ENCODE results near the gene KIDINS220.

The KIDINS220 gene

GRCh38 chr2:8833853-8834252 lies 3.6 kb downstream of the KIDINS220 start:
- Histone ChIP-seq H4K20me1 (ENCODE audit: insufficient read depth) (no peaks in the 10 kb centered on the region), H3K27ac (no peak overlapping the region), H3K9ac (no peak overlapping the region), H2AFZ (ENCODE audit: low read depth) (no peak overlapping the region), H3K27me3 (ENCODE audit: insufficient read depth, low read depth) (no peaks in the 10 kb centered on the region), H3K4me3 (IDR thresholded peaks at IDR 0.05; ENCODE audit: insufficient read depth, low read depth, low read length) (no peak overlapping the region), H3K36me3 (ENCODE audit: insufficient read depth) (no peaks in the 10 kb centered on the region), H3K4me2 (no peak overlapping the region), H3K4me1 (ENCODE audit: low read depth, poor library complexity, severe bottlenecking) (peaks cover 20% of the 10 kb centered on the region), H3K79me2 (ENCODE audit: insufficient read depth, low read depth) (peaks cover 37% of the 10 kb centered on the region; the same call in 1 of the 2 replicates)
- no peak for TF ChIP-seq CTCF (conservative IDR thresholded peaks at IDR 0.05; ENCODE audit: low read depth, low read length)

GRCh38 chr2:8831516-8831915 lies 5.9 kb downstream of the KIDINS220 start:
- H3K4me3 ChIP-seq (IDR thresholded peaks at IDR 0.05; ENCODE audit: insufficient read depth, low read depth, low read length) = no peak overlapping the region
- no peak overlapping the region for H2AFZ ChIP-seq (ENCODE audit: low read depth)
- no peak overlapping the region for H3K27ac ChIP-seq
- H3K9ac ChIP-seq = no peak overlapping the region
- H3K4me2 ChIP-seq = no peak overlapping the region
- H3K4me1 ChIP-seq (ENCODE audit: low read depth, poor library complexity, severe bottlenecking) = peaks cover 15% of the 10 kb centered on the region
- H3K79me2 ChIP-seq (ENCODE audit: insufficient read depth, low read depth) = peaks cover 36% of the 10 kb centered on the region; the same call in 1 of the 2 replicates
- TF ChIP-seq CTCF (conservative IDR thresholded peaks at IDR 0.05; ENCODE audit: low read depth, low read length) = no peak
- H4K20me1 ChIP-seq (ENCODE audit: insufficient read depth) = no peaks in the 10 kb centered on the region
- no peaks in the 10 kb centered on the region for H3K36me3 ChIP-seq (ENCODE audit: insufficient read depth)
- H3K27me3 ChIP-seq (ENCODE audit: insufficient read depth, low read depth) = no peaks in the 10 kb centered on the region

DNA sequence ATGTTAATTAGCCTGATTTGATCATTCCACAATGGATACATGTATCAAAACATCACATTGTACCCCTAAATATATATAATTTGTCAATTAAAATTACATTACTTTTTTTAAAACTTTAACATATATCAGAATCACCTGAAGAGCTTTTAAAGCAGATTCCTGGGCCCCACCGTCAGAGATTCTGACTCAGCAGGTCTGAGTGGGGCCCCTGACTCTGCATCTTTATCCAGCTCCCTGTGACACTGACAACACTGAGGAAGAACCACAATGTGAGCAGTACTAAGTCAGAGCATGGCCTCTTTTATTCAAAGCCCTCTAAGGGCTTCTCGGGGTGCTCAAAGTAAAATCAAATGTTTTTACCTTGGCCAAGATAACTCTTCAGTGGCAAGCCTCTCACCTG lies 9.7 kb downstream of the KIDINS220 start:
- Histone ChIP-seq H2AFZ (ENCODE audit: low read depth) (no peak overlapping the region), H3K27me3 (ENCODE audit: insufficient read depth, low read depth) (no peaks in the 10 kb centered on the region), H3K27ac (no peak overlapping the region), H3K9ac (no peak overlapping the region), H3K79me2 (ENCODE audit: insufficient read depth, low read depth) (peaks cover 5% of the 10 kb centered on the region; the same call in 1 of the 2 replicates), H3K36me3 (ENCODE audit: insufficient read depth) (no peaks in the 10 kb centered on the region), H3K4me2 (no peak overlapping the region), H4K20me1 (ENCODE audit: insufficient read depth) (no peaks in the 10 kb centered on the region), H3K4me1 (ENCODE audit: low read depth, poor library complexity, severe bottlenecking) (no peaks in the 10 kb centered on the region), H3K4me3 (IDR thresholded peaks at IDR 0.05; ENCODE audit: insufficient read depth, low read depth, low read length) (no peak overlapping the region)
- no peak for TF ChIP-seq CTCF (conservative IDR thresholded peaks at IDR 0.05; ENCODE audit: low read depth, low read length)

DNA sequence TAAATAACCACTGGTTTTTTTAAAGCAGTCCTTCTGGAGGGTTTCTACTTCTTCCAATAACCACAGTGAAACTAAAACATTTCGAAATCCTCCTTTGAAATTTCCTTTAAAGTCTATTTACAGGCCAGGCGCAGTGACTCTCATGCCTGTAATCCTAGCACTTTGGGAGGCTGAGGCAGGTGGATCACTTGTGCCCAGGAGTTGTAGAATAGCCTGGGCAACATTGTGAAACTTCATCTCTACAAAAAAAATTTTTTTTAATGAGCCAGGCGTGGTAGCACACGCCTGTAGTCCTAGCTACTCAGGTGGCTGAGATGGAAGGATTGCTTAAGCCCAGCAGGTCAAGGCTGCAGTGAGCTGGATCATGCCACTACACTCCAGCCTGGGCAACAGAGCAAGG lies 15.2 kb downstream of the KIDINS220 start:
- Histone ChIP-seq H3K4me2 (no peak overlapping the region), H3K27me3 (ENCODE audit: insufficient read depth, low read depth) (no peaks in the 10 kb centered on the region), H3K27ac (no peak overlapping the region), H4K20me1 (ENCODE audit: insufficient read depth) (no peaks in the 10 kb centered on the region), H3K4me1 (ENCODE audit: low read depth, poor library complexity, severe bottlenecking) (no peaks in the 10 kb centered on the region), H3K79me2 (ENCODE audit: insufficient read depth, low read depth) (0 out of 2 replicates have a peak, but pooled peaks cover under 1% of the 10 kb centered on the region), H3K4me3 (IDR thresholded peaks at IDR 0.05; ENCODE audit: insufficient read depth, low read depth, low read length) (no peak overlapping the region), H3K9ac (no peak overlapping the region), H2AFZ (ENCODE audit: low read depth) (no peak overlapping the region), H3K36me3 (ENCODE audit: insufficient read depth) (no peaks in the 10 kb centered on the region)
- TF ChIP-seq CTCF (conservative IDR thresholded peaks at IDR 0.05; ENCODE audit: low read depth, low read length) = no peak
